Measurements from ENCODE around the gene DCTN4.

Gene DCTN4

DNA sequence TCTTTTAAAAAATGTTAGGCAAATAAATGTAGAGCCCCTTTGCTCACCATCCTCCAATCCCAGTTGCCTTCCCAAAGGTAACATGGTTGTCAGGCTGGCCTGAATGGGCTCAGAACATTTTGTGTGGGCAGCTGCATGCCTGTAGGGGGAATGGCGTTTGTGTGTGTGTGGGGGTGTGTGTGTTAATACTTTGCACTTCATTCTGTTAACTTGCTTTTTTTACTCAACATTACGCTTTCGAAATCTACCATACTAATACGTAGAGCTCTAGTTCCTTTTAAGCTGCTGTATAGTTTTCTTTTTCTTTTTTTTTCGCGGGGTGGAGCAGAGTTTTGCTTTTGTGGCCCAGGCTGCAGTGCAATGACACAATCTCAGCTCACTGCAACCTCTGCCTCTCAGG is 83.7 kb downstream of the DCTN4 start:
- H3K9me3 ChIP-seq (replicated peaks; ENCODE audit: low read length), result no peaks in the 10 kb centered on the region
- H3K27me3 ChIP-seq (ENCODE audit: control insufficient read depth, insufficient read depth, low read length), result peaks cover 24% of the 10 kb centered on the region
- no peak overlapping the region for H3K4me3 ChIP-seq (ENCODE audit: low read length)
- no peak overlapping the region for H3K9ac ChIP-seq (ENCODE audit: low read depth, low read length)
- peaks cover 22% of the 10 kb centered on the region for H3K4me1 ChIP-seq (ENCODE audit: control insufficient read depth, insufficient read depth, low read length)
- no peaks in the 10 kb centered on the region for H3K36me3 ChIP-seq (ENCODE audit: insufficient read depth, low read length)
- H3K4me2 ChIP-seq (ENCODE audit: low read length), result no peak overlapping the region

DNA sequence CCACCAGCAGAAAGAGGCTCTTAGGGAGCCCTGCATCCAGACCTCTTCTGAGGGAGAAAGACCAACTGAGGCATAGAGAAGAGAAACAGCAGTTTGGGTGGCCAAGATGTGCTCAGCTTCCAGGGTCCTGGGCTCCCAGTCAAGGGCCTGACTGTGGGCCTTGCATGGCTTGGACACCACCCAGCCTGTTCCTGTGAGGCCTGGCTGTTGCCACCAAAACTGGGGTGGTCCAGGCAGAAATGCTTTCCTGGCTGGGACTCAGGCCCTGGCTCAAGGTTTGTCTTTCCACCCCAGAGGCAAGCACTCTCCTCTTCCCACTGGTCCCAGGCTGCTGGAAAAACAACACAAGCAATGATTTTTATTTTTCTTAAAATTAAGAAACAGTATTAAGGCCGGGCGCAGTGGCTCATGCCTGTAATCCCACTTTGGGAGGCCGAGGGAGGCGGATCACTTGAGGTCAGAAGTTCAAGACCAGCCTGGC is 84.4 kb downstream of the DCTN4 start:
- H3K27me3 ChIP-seq (ENCODE audit: control insufficient read depth, insufficient read depth, low read length), result peaks cover 24% of the 10 kb centered on the region
- no peaks in the 10 kb centered on the region for H3K9me3 ChIP-seq (replicated peaks; ENCODE audit: low read length)
- peaks cover 22% of the 10 kb centered on the region for H3K4me1 ChIP-seq (ENCODE audit: control insufficient read depth, insufficient read depth, low read length)
- H3K9ac ChIP-seq (ENCODE audit: low read depth, low read length), result no peak overlapping the region
- H3K4me2 ChIP-seq (ENCODE audit: low read length), result peak overlapping the region; percentile 35
- no peaks in the 10 kb centered on the region for H3K36me3 ChIP-seq (ENCODE audit: insufficient read depth, low read length)
- no peak overlapping the region for H3K4me3 ChIP-seq (ENCODE audit: low read length)

- H3K4me3 ChIP-seq (ENCODE audit: low read length), result no peak overlapping the region
- no peaks in the 10 kb centered on the region for H3K36me3 ChIP-seq (ENCODE audit: insufficient read depth, low read length)
- peaks cover 35% of the 10 kb centered on the region for H3K27me3 ChIP-seq (ENCODE audit: control insufficient read depth, insufficient read depth, low read length)
- H3K9ac ChIP-seq (ENCODE audit: low read depth, low read length), result no peak overlapping the region
- H3K9me3 ChIP-seq (replicated peaks; ENCODE audit: low read length), result no peaks in the 10 kb centered on the region
- peak overlapping the region; percentile 87 for H3K4me2 ChIP-seq (ENCODE audit: low read length)
- H3K4me1 ChIP-seq (ENCODE audit: control insufficient read depth, insufficient read depth, low read length), result peaks cover 22% of the 10 kb centered on the region
Observed at GRCh38 chr5:150672884-150673275, 85.9 kb downstream of the DCTN4 start.

DNA sequence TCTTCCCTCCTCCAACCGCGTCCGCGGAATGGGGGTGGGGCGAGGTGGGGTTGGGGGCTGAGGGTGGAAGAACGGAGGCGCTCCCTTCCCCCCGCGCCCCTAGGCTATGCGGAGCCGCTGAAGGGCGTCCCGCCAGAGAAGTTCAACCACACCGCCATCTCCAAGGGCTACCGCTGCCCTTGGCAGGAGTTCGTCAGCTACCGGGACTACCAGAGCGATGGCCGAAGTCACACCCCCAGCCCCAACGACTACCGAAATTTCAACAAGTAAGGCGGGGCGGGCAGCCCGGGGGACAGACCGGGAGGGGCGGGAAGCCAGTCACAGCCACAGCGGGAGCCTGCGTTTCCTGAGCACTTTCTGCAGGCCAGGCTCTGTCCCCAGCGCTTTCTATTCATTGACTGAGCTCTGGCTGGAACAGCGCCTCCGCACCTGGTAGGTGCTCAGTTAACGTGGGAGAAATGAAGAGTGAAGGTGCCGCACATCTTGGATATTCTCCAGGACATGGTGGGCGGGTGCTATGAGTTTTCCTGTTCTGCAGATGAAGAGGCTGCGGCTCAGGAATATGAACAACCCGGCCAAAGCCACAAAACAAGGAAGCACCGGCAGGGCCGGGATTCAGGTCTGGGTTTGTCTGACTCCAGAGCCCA is 86.5 kb downstream of the DCTN4 start:
- Histone ChIP-seq H3K4me1 (ENCODE audit: control insufficient read depth, insufficient read depth, low read length) (peaks cover 22% of the 10 kb centered on the region), H3K9ac (ENCODE audit: low read depth, low read length) (no peak overlapping the region), H3K9me3 (replicated peaks; ENCODE audit: low read length) (no peaks in the 10 kb centered on the region), H3K36me3 (ENCODE audit: insufficient read depth, low read length) (no peaks in the 10 kb centered on the region), H3K4me3 (ENCODE audit: low read length) (peak overlapping the region; percentile 63), H3K27me3 (ENCODE audit: control insufficient read depth, insufficient read depth, low read length) (peaks cover 40% of the 10 kb centered on the region), H3K4me2 (ENCODE audit: low read length) (peak overlapping the region; percentile 87)

DNA sequence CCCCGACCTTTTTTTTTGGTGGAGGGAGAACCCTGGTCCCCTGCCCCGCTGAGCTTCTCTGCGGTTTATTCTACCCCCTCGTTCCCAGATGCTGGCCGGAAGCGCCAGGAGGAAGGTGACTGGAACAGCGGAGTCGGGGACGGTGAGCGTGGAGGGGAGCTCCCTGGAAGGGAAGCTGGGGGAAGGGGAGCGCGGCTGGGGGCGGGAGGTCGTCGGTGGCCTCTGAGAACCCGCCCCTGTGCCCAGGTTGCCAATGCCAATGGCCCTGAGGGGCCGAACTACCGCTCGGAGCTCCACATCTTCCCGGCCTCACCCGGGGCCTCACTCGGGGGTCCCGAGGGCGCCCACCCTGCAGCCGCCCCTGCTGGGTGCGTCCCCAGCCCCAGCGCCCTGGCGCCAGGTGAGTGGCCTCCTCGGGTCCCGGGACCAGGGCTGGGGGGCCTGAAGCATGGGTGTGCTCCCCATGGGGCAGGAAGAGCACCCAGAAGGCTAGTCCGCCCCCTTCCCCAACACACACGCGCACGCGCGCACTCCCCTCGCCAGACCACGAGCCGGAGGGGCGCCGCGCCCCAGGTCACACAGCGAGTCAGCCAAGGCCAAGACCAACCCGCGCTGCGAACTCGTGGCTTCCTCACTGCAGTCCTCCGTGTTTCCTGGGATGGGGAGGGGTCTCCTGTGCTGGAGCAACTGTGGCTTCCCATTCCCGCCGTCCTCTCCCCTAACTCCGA is 87.1 kb downstream of the DCTN4 start:
- H3K9me3 ChIP-seq (replicated peaks; ENCODE audit: low read length), result no peaks in the 10 kb centered on the region
- no peaks in the 10 kb centered on the region for H3K36me3 ChIP-seq (ENCODE audit: insufficient read depth, low read length)
- H3K9ac ChIP-seq (ENCODE audit: low read depth, low read length), result no peak overlapping the region
- peaks cover 22% of the 10 kb centered on the region for H3K4me1 ChIP-seq (ENCODE audit: control insufficient read depth, insufficient read depth, low read length)
- H3K4me3 ChIP-seq (ENCODE audit: low read length), result peak overlapping the region; percentile 63
- H3K27me3 ChIP-seq (ENCODE audit: control insufficient read depth, insufficient read depth, low read length), result peaks cover 46% of the 10 kb centered on the region
- peak overlapping the region; percentile 87 for H3K4me2 ChIP-seq (ENCODE audit: low read length)

GRCh38 chr5:150670948-150671310 is 87.9 kb downstream of the DCTN4 start:
- Histone ChIP-seq H3K4me1 (ENCODE audit: control insufficient read depth, insufficient read depth, low read length) (peaks cover 22% of the 10 kb centered on the region), H3K27me3 (ENCODE audit: control insufficient read depth, insufficient read depth, low read length) (peaks cover 46% of the 10 kb centered on the region), H3K36me3 (ENCODE audit: insufficient read depth, low read length) (no peaks in the 10 kb centered on the region), H3K9me3 (replicated peaks; ENCODE audit: low read length) (no peaks in the 10 kb centered on the region), H3K4me3 (ENCODE audit: low read length) (no peak overlapping the region), H3K4me2 (ENCODE audit: low read length) (no peak overlapping the region), H3K9ac (ENCODE audit: low read depth, low read length) (no peak overlapping the region)

GRCh38 chr5:150670275-150670947 is 88.4 kb downstream of the DCTN4 start:
- Histone ChIP-seq H3K36me3 (ENCODE audit: insufficient read depth, low read length) (no peaks in the 10 kb centered on the region), H3K4me1 (ENCODE audit: control insufficient read depth, insufficient read depth, low read length) (peaks cover 22% of the 10 kb centered on the region), H3K4me2 (ENCODE audit: low read length) (no peak overlapping the region), H3K9me3 (replicated peaks; ENCODE audit: low read length) (no peaks in the 10 kb centered on the region), H3K27me3 (ENCODE audit: control insufficient read depth, insufficient read depth, low read length) (peaks cover 46% of the 10 kb centered on the region), H3K4me3 (ENCODE audit: low read length) (no peak overlapping the region), H3K9ac (ENCODE audit: low read depth, low read length) (no peak overlapping the region)

DNA sequence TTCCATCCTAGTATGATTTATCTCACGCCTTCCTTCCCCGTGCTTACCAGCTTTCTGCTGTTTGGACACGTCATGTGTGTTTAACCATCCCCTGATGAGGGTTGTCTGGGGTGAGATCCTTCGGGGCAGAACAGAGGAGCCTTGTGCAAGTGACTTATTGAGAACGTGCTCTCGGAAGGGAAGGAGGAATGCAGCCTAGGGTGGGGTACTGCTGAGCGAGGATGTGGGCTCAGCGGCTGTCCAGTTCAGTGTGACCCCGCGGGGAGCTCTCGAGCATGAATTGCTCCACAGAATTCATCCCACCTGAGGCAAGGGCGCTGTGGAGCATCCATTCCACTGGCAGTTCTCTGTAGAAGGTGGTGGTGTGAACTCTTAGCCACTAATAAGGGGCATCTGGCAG is 93.8 kb downstream of the DCTN4 start:
- Histone ChIP-seq H3K4me3 (ENCODE audit: low read length) (no peak overlapping the region), H3K27me3 (ENCODE audit: control insufficient read depth, insufficient read depth, low read length) (peaks cover 55% of the 10 kb centered on the region), H3K9ac (ENCODE audit: low read depth, low read length) (no peak overlapping the region), H3K36me3 (ENCODE audit: insufficient read depth, low read length) (no peaks in the 10 kb centered on the region), H3K4me2 (ENCODE audit: low read length) (no peak overlapping the region), H3K4me1 (ENCODE audit: control insufficient read depth, insufficient read depth, low read length) (no peaks in the 10 kb centered on the region), H3K9me3 (replicated peaks; ENCODE audit: low read length) (no peaks in the 10 kb centered on the region)

- Histone ChIP-seq H3K27me3 (ENCODE audit: control insufficient read depth, insufficient read depth, low read length) (peaks cover 55% of the 10 kb centered on the region), H3K9ac (ENCODE audit: low read depth, low read length) (no peak overlapping the region), H3K4me3 (ENCODE audit: low read length) (no peak overlapping the region), H3K4me2 (ENCODE audit: low read length) (no peak overlapping the region), H3K9me3 (replicated peaks; ENCODE audit: low read length) (no peaks in the 10 kb centered on the region), H3K36me3 (ENCODE audit: insufficient read depth, low read length) (no peaks in the 10 kb centered on the region), H3K4me1 (ENCODE audit: control insufficient read depth, insufficient read depth, low read length) (no peaks in the 10 kb centered on the region)
Observed at GRCh38 chr5:150663936-150664335, 94.9 kb downstream of the DCTN4 start.

- Histone ChIP-seq H3K27me3 (ENCODE audit: control insufficient read depth, insufficient read depth, low read length) (peaks cover 45% of the 10 kb centered on the region), H3K4me1 (ENCODE audit: control insufficient read depth, insufficient read depth, low read length) (no peaks in the 10 kb centered on the region), H3K4me3 (ENCODE audit: low read length) (no peak overlapping the region), H3K9me3 (replicated peaks; ENCODE audit: low read length) (no peaks in the 10 kb centered on the region), H3K9ac (ENCODE audit: low read depth, low read length) (no peak overlapping the region), H3K36me3 (ENCODE audit: insufficient read depth, low read length) (no peaks in the 10 kb centered on the region), H3K4me2 (ENCODE audit: low read length) (no peak overlapping the region)
Observed at GRCh38 chr5:150662731-150663516, 95.9 kb downstream of the DCTN4 start.
